ENCODE results near the gene LINC01488. TPM values are rescaled to one million over a fixed set of nuclear protein-coding genes. Genes with fewer than 3 reads are reported as not detected.

Gene LINC01488
- total and polyA plus RNA-seq, 9 of the 15 experiments (the other 6 are each of a cell fraction or from before 2014, with no cell fraction given): not detected

DNA sequence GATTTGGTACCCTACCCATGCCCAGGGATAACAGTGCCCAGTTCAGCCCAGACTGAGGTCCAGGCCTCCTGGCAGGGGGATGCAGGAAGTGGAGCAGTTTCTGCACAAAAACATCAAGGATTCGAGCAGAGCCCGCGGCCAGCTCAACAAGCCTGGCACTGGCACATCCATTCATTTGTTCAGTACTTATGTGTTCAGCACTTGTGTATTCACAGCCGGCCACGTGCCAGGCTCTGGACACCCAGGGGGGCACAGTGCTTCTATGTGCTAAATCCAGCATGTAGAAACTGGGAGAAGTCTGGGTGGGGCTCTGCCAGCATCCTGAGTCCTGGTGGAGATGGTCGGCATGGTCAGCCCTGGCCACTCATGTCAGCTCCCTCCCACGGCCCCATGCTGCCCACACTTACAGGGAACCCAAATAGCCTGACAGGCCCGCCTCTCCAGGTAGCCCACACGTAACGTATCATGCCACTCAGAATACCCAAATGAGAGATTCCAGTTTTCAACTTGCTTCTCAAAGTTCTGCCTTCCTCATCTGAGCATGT, 28.5 kb downstream of the LINC01488 start:
- no peak overlapping the region for H2AFZ ChIP-seq (ENCODE audit: low read depth, low read length)
- no peaks in the 10 kb centered on the region for H3K79me2 ChIP-seq (ENCODE audit: control insufficient read depth, insufficient read depth, low read length)
- no peaks in the 10 kb centered on the region for H3K9me3 ChIP-seq (replicated peaks; ENCODE audit: control insufficient read depth, insufficient read depth, low read depth, low read length)
- H3K4me3 ChIP-seq: no peak overlapping the region
- ChIA-PET CTCF (ENCODE audit: low intra/inter-chr PET ratio) (no interaction called here), POLR2A (interaction anchor here (0.5 kb wide), 1 partner anchor 252 kb away, joined by 3 read pairs; no protein-coding TSS in a partner anchor)
- FAIRE-seq: no peak
- no peak overlapping the region for H3K9ac ChIP-seq (ENCODE audit: insufficient read depth in 1 of 2, low read depth in 2 of 2, low read length in 2 of 2)
- H3K9me1 ChIP-seq (ENCODE audit: control insufficient read depth, insufficient read depth, low read length): no peaks in the 10 kb centered on the region
- H3K27ac ChIP-seq (ENCODE audit: extremely low read depth, low read depth, low read length): no peak overlapping the region
- 1% methylated on average over 10 of the region's 10 CpGs for WGBS (ENCODE audit: insufficient coverage, low coverage, missing lambda C conversion rate)
- no peak for ATAC-seq
- no TSS peak for BruUV-seq (replicated peaks)
- intact Hi-C loops (cut with micrococcal nuclease) (no loop called here), in situ Hi-C loops (cut with MboI) (no loop called here)
- H3K4me2 ChIP-seq (ENCODE audit: insufficient read depth, low read length): no peak overlapping the region
- no peak for TF ChIP-seq ZNF76 (CRISPR knock-in tag; IDR thresholded peaks at IDR 0.05; ENCODE audit: borderline replicate concordance)
- TF ChIP-seq, protein P1, sequence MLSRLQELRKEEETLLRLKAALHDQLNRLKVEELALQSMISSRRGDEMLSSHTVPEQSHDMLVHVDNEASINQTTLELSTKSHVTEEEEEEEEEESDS (CRISPR knock-in tag; IDR thresholded peaks at IDR 0.05): no peak
- TF ChIP-seq HLTF (IDR thresholded peaks at IDR 0.05): no peak
- no peak for TF ChIP-seq TEAD1 (CRISPR knock-in tag; IDR thresholded peaks at IDR 0.05)
- TF ChIP-seq, protein P2, sequence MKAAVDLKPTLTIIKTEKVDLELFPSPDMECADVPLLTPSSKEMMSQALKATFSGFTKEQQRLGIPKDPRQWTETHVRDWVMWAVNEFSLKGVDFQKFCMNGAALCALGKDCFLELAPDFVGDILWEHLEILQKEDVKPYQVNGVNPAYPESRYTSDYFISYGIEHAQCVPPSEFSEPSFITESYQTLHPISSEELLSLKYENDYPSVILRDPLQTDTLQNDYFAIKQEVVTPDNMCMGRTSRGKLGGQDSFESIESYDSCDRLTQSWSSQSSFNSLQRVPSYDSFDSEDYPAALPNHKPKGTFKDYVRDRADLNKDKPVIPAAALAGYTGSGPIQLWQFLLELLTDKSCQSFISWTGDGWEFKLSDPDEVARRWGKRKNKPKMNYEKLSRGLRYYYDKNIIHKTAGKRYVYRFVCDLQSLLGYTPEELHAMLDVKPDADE (conservative IDR thresholded peaks at IDR 0.05; ENCODE audit: control insufficient read depth, low read depth, low read length): no peak
- no peak for TF ChIP-seq NELFE (IDR thresholded peaks at IDR 0.05; ENCODE audit: insufficient read depth, insufficient read length)
- H3K4me1 ChIP-seq (replicated peaks in 1 of 2; ENCODE audit: control insufficient read depth in 2 of 2, insufficient read depth in 2 of 2, low read length in 2 of 2): peaks cover 0 to 5% of the 10 kb centered on the region in 2 experiments; a peak in 3 of 5 replicates
- DNase-seq (ENCODE audit: extremely low read depth in 1 of 4, low spot score in 3 of 4): no peak
- H4K20me1 ChIP-seq (replicated peaks; ENCODE audit: control insufficient read depth, insufficient read depth, low read length): no peaks in the 10 kb centered on the region
- peaks cover 56 to 75% of the 10 kb centered on the region in 2 experiments for H3K27me3 ChIP-seq (ENCODE audit: control insufficient read depth in 2 of 2, insufficient read depth in 2 of 2, low read length in 2 of 2)
- no peaks in the 10 kb centered on the region for H3K36me3 ChIP-seq (ENCODE audit: control insufficient read depth, insufficient read depth, low read length)

Measured in K562 (cell line).